ENCODE results near the gene VILL. TPM values are rescaled to one million over a fixed set of nuclear protein-coding genes. Genes with fewer than 3 reads are reported as not detected.
A peak's percentile ranks its signal among the peaks of the same experiment; 100 is the strongest.

Gene VILL
- total RNA-seq, 1 donor from 2014 or later = 16.9 TPM

DNA sequence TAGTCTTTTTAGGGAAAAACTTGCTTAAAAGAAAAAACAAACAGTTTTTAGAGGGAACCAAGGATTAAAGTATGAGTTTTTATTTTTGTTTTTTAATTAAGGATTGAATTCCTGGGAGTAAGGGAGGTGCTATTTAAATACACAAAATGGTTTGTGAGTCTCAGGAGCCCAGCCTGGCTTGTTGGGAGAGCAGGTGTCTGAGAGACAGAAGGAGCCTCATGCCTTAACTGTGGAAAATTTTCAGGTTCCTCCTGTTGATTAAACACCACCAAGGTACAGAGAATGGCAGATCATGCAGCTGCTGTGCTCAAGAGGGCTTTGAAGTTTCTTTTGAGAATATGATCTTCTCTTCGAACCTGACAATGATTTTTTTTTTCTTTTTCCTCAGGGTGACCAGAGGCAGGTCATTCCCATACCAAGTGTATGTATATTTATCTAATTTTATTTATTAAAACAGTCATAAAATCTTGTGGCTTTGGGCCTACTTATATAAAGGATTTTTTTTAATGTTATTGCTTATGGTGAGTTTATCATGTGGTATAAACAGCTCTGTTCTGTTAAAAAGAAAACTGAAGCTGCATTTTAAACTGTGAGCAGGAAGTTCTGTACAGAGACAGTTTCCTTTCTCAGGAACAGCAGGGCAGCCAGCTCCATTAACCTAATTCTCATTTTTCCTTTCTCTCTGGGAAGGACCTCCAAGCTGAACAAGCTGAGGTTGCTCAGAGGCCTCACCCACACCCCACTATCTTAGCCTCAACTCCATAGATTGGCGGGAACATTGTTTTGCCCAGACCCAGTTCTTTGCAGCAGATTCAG lies 33.7 kb upstream of the VILL start:
- TF ChIP-seq, protein P1, sequence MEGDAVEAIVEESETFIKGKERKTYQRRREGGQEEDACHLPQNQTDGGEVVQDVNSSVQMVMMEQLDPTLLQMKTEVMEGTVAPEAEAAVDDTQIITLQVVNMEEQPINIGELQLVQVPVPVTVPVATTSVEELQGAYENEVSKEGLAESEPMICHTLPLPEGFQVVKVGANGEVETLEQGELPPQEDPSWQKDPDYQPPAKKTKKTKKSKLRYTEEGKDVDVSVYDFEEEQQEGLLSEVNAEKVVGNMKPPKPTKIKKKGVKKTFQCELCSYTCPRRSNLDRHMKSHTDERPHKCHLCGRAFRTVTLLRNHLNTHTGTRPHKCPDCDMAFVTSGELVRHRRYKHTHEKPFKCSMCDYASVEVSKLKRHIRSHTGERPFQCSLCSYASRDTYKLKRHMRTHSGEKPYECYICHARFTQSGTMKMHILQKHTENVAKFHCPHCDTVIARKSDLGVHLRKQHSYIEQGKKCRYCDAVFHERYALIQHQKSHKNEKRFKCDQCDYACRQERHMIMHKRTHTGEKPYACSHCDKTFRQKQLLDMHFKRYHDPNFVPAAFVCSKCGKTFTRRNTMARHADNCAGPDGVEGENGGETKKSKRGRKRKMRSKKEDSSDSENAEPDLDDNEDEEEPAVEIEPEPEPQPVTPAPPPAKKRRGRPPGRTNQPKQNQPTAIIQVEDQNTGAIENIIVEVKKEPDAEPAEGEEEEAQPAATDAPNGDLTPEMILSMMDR (conservative IDR thresholded peaks at IDR 0.05) = no peak
- Mint-ChIP-seq H3K27ac (peak overlapping the region; percentile 15), H3K9me3 (peaks cover 2% of the 10 kb centered on the region), H3K4me1 (ENCODE audit: unreplicated experiment) (peaks cover 21% of the 10 kb centered on the region), H3K36me3 (peaks cover 37% of the 10 kb centered on the region), H3K27me3 (no peaks in the 10 kb centered on the region), H3K4me3 (no peak overlapping the region)
- DNase-seq (ENCODE audit: extremely low spot score, unreplicated experiment) = no peak

DNA sequence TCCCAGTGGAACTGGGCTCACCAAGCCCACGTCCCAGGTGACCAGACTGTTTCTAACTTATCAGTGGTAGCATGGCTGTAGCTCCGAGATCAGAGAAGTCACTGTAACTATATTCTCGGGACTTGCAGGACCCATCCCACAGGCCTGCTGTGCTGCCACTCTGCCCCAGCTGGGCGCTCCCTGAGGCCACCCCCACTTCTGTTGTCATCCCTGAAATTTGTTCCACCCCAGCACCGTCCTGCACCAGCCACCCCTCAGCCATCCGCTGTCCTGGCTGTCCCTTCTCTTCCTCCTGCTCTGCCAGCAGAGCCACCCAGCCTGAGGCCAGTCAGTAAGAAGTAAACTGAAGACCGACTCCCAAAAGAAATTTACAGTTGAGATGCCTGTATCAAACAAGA lies 33.0 kb upstream of the VILL start:
- no peak for DNase-seq (ENCODE audit: extremely low spot score, unreplicated experiment)
- H3K4me3 Mint-ChIP-seq = no peak overlapping the region
- peak overlapping the region; percentile 15 for H3K27ac Mint-ChIP-seq
- no peaks in the 10 kb centered on the region for H3K9me3 Mint-ChIP-seq
- peaks cover 25% of the 10 kb centered on the region for H3K4me1 Mint-ChIP-seq (ENCODE audit: unreplicated experiment)
- H3K36me3 Mint-ChIP-seq = peaks cover 32% of the 10 kb centered on the region
- TF ChIP-seq, protein P1 (conservative IDR thresholded peaks at IDR 0.05) = no peak
- H3K27me3 Mint-ChIP-seq = no peaks in the 10 kb centered on the region

DNA sequence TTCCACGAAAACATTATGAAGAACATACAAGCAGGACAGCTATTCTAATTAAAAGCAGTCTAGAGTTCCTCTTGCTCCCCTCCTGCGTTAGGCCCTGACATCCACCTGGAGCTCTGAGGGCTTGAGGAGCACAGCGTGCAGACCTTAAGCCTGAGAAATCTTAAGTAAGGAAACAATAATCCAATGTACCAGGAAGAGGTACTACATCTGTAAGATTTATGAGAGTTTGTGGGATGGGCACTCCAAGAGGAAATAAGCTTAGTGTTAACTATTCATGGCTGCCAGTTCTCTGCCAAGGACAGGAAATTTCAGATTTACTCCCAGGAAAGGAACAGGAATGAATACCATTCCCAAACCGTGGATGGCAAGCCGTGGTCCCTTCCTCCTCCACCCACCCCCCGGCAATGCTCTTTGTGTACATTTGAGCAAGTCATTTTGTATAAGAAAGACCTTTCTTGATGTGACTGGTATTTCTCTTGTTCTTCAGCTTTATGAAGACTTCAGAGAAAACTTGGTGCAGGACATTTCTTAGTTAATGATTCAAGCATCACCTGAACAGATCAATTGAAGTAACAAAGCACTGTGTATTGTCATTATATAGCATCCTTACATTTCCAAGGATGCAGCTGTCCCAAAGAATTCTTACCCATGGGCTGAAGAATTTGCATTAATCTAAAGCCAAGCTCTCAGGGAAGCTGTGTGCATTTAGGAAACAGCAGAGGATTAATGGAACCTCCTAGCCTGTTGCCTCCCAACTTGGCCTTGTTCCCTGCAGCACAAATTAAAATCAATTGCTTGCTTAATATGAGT lies 28.8 kb upstream of the VILL start:
- Mint-ChIP-seq H3K9me3 (no peaks in the 10 kb centered on the region), H3K27ac (peak overlapping the region; percentile 69), H3K4me1 (ENCODE audit: unreplicated experiment) (peaks cover 31% of the 10 kb centered on the region), H3K27me3 (no peaks in the 10 kb centered on the region), H3K4me3 (peak overlapping the region; percentile 29), H3K36me3 (peaks cover 25% of the 10 kb centered on the region)
- TF ChIP-seq, protein P1 (conservative IDR thresholded peaks at IDR 0.05) = no peak
- no peak for DNase-seq (ENCODE audit: extremely low spot score, unreplicated experiment)

DNA sequence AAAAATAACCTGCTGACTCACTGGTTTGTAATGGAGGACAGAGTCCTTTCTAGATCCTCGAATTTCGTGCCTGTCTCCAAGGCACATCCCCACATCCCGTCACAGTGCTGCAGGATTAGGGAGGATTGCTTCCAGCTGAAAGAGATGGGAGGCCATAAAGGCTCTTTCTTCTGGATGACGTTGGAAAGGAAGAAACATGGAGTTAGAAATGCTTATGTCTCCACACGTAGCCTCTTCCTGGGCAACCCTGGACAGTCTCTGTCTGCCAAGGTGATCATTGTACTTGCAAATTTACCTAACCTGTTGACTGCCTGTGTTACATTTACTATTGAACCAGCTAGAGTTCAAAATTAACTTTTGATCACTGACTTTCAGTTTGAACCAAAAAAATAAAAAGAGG lies 27.6 kb upstream of the VILL start:
- no peaks in the 10 kb centered on the region for H3K9me3 Mint-ChIP-seq
- H3K27me3 Mint-ChIP-seq = no peaks in the 10 kb centered on the region
- TF ChIP-seq, protein P1 (conservative IDR thresholded peaks at IDR 0.05) = no peak
- peaks cover 24% of the 10 kb centered on the region for H3K36me3 Mint-ChIP-seq
- H3K4me1 Mint-ChIP-seq (ENCODE audit: unreplicated experiment) = peaks cover 32% of the 10 kb centered on the region
- H3K4me3 Mint-ChIP-seq = no peak overlapping the region
- DNase-seq (ENCODE audit: extremely low spot score, unreplicated experiment) = no peak
- peak overlapping the region; percentile 23 for H3K27ac Mint-ChIP-seq

DNA sequence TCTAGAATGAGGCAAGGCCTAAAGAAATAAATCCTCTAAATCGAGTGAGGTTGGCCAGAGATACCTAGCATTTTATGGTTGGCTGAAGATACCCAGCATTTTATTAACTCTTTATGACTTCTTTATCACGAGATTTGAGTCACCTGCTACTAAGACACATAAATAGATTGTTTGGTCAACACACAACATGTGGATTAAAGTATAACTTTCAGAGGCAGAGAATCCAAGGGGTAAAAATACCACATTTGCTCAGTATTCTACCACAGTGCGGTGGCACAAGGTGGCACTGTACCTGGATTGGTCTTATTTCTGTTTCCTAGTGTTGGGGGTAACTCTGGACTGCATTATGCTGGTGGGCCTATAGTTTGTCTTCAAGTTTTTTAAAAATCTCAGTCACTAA lies 27.0 kb upstream of the VILL start:
- Mint-ChIP-seq H3K4me1 (ENCODE audit: unreplicated experiment) (peaks cover 34% of the 10 kb centered on the region), H3K27ac (peak overlapping the region; percentile 23), H3K36me3 (peaks cover 23% of the 10 kb centered on the region), H3K27me3 (no peaks in the 10 kb centered on the region), H3K4me3 (no peak overlapping the region), H3K9me3 (no peaks in the 10 kb centered on the region)
- DNase-seq (ENCODE audit: extremely low spot score, unreplicated experiment) = no peak
- TF ChIP-seq, protein P1 (conservative IDR thresholded peaks at IDR 0.05) = no peak

Measured in type B pancreatic cell (in vitro differentiated cells).